Measurements from ENCODE around the gene AGRN.

Gene AGRN

DNA sequence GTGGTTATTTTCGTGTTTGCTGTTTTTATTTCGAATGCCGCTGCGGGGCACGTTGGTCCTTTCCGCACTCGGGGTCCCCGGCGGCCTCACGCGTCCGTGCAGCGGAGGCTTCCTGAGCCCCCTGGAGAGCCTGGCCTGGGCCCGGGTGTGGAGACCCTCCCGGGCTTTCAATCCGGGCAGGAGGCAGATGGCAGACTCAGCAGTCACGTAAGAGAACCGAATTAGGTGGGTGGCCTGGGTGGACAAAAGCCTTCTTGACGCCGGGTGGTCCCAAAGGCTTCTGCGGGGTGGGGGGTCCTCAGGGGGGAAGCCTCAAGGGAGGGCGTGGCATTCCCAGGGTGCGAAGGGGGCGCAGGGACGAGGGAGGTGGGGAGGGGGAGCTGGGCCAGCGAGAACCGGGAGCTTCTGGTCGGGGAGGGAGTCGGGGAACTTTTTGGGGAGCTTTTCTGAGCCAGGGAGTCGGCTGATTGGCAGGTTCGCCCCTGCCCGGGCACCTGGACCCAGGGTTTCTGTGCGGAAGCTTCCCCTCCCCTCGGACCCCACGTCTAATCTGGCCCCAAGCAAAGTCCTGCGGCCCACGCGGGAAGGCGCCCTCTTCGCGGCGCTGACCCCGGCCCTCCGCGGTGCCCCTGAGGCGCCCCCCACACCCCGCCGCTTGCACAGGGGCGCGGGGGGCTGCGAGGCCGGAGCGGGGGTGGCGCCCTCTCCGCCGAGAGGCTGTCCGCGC lies 18.7 kb upstream of the AGRN start:
- H3K18ac ChIP-seq (ENCODE audit: low read length) = peak overlapping the region; percentile 69
- peak overlapping the region; percentile 76 for H3K4me3 ChIP-seq (ENCODE audit: low read depth, low read length)
- DNase-seq = no peak

DNA sequence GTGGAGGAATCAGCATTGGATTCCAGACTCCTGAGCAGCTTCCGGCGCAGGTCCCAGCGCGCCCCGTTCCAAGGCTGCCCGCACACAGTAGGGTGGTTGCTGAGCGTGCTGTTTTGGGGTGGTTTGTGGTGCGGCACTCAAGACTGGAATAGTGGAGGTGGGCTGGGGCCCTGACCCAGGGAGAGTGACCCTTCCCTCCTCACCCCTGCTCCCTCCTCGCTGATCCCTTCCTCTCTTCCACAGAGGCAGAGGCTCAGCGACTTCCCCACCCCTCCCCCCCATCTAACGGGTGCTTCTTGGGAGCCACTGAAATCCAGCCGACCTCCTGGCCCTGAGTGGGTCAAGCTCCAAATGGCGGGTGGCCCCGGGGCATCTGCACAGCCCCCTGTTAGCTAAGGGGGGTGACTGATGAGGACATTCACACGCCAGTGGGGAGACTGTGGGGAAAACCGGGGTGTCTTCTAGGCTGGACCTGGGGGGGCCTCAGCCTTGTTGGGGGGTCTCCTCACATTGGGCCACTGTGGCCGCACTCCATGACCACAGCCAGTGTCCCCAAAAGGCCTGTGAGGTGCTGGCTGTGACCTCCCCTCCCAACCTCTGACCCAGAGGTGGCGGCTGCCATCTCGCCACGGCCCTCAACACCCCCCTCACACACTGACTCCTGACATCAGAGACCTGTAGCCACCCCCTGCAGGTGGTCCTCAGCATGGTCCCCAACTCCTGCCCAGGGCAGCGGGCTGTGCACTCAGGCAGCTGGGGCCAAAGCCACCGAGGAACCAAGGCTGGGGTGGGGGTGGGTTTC lies 16.1 kb upstream of the AGRN start:
- no peak overlapping the region for H3K14ac ChIP-seq (ENCODE audit: low read length)
- WGBS (ENCODE audit: extremely low coverage, insufficient coverage, insufficient read length) = no CpG with 5 or more reads among the region's 22 CpGs
- DNase-seq = no peak

More for the DNA sequence above, 18.7 kb upstream of the AGRN start:
- Histone ChIP-seq H3K4ac (ENCODE audit: low read depth, low read length) (peak overlapping the region; percentile 47), H3K4me1 (ENCODE audit: control insufficient read depth in 1 of 2, insufficient read depth in 2 of 2, low read length in 2 of 2) (peaks cover 39 to 51% of the 10 kb centered on the region in 2 experiments), H2BK5ac (ENCODE audit: low read depth, low read length, poor library complexity) (peak overlapping the region; percentile 18), H3K9ac (ENCODE audit: low read length) (no peak overlapping the region), H3K36me3 (ENCODE audit: control insufficient read depth in 1 of 2, insufficient read depth in 2 of 2, low read length in 2 of 2) (peaks cover 0 to 2% of the 10 kb centered on the region in 2 experiments), H2AK5ac (ENCODE audit: low read length) (peak overlapping the region; percentile 35), H3K79me2 (ENCODE audit: control insufficient read depth, insufficient read depth, low read length, poor library complexity) (peaks cover 3% of the 10 kb centered on the region), H3K79me1 (ENCODE audit: low read length) (peaks cover 33% of the 10 kb centered on the region), H2BK120ac (ENCODE audit: insufficient read depth, low read length, poor library complexity) (peak overlapping the region; percentile 64), H4K8ac (ENCODE audit: low read depth, low read length) (peak overlapping the region; percentile 95), H4K91ac (ENCODE audit: low read depth, low read length) (peak overlapping the region; percentile 95), H3K14ac (ENCODE audit: low read length) (peak overlapping the region; percentile 56), H3K4me2 (ENCODE audit: low read length) (peak overlapping the region; percentile 67), H3K9me3 (ENCODE audit: insufficient read depth, low read depth, low read length) (peaks cover 6% of the 10 kb centered on the region), H3K23ac (ENCODE audit: low read length) (no peak overlapping the region), H2AFZ (ENCODE audit: insufficient read depth, low read length, poor library complexity) (peak overlapping the region; percentile 63), H2BK12ac (ENCODE audit: low read length) (peak overlapping the region; percentile 63), H3K27ac (ENCODE audit: low read depth, low read length) (no peak overlapping the region), H4K12ac (ENCODE audit: low read depth, low read length) (peak overlapping the region; percentile 71), H3K27me3 (ENCODE audit: insufficient read depth, low read length) (peaks cover 26% of the 10 kb centered on the region)
- no CpG with 5 or more reads among the region's 58 CpGs for WGBS (ENCODE audit: extremely low coverage, insufficient coverage, insufficient read length)

DNA sequence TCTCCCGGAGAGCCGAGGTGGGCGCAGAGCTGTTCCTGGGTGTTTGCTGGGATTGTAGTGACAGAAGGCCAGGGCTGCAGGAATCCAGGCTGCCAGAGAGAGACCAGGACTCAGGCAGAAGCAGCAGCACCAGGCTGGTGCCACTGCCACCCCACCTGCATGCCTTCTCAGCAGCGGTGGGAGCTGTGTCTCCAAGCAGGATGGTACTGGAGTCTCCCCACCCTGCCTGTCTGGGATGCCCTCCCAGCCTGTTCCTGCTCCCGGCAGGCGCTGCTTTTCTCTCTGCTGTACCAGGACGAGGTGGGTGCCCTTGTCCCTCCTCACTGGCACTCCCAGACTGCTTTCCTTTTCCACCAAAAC lies 15.5 kb upstream of the AGRN start:
- Histone ChIP-seq H2BK120ac (ENCODE audit: insufficient read depth, low read length, poor library complexity) (no peak overlapping the region), H4K12ac (ENCODE audit: low read depth, low read length) (no peak overlapping the region), H3K4me2 (ENCODE audit: low read length) (no peak overlapping the region), H2BK12ac (ENCODE audit: low read length) (no peak overlapping the region), H4K8ac (ENCODE audit: low read depth, low read length) (no peak overlapping the region), H2AK5ac (ENCODE audit: low read length) (no peak overlapping the region), H2BK5ac (ENCODE audit: low read depth, low read length, poor library complexity) (no peak overlapping the region), H2AFZ (ENCODE audit: insufficient read depth, low read length, poor library complexity) (no peak overlapping the region), H3K36me3 (ENCODE audit: control insufficient read depth in 1 of 2, insufficient read depth in 2 of 2, low read length in 2 of 2) (no peaks in the 10 kb centered on the region), H3K9me3 (ENCODE audit: insufficient read depth, low read depth, low read length) (peaks cover 4% of the 10 kb centered on the region), H3K9ac (ENCODE audit: low read length) (no peak overlapping the region), H3K27ac (ENCODE audit: low read depth, low read length) (no peak overlapping the region), H3K23ac (ENCODE audit: low read length) (no peak overlapping the region), H3K14ac (ENCODE audit: low read length) (no peak overlapping the region), H3K4ac (ENCODE audit: low read depth, low read length) (no peak overlapping the region), H3K4me1 (ENCODE audit: control insufficient read depth in 1 of 2, insufficient read depth in 2 of 2, low read length in 2 of 2) (peaks cover 39 to 51% of the 10 kb centered on the region in 2 experiments), H3K79me1 (ENCODE audit: low read length) (peaks cover 31% of the 10 kb centered on the region), H3K18ac (ENCODE audit: low read length) (no peak overlapping the region), H3K27me3 (ENCODE audit: insufficient read depth, low read length) (peaks cover 4% of the 10 kb centered on the region), H4K91ac (ENCODE audit: low read depth, low read length) (no peak overlapping the region), H3K4me3 (ENCODE audit: low read depth, low read length) (peak overlapping the region; percentile 7), H3K79me2 (ENCODE audit: control insufficient read depth, insufficient read depth, low read length, poor library complexity) (peaks cover 3% of the 10 kb centered on the region)
- no peak for DNase-seq
- no CpG with 5 or more reads among the region's 7 CpGs for WGBS (ENCODE audit: extremely low coverage, insufficient coverage, insufficient read length)

More for the DNA sequence above, 16.1 kb upstream of the AGRN start:
- Histone ChIP-seq H3K27ac (ENCODE audit: low read depth, low read length) (no peak overlapping the region), H4K91ac (ENCODE audit: low read depth, low read length) (no peak overlapping the region), H2BK120ac (ENCODE audit: insufficient read depth, low read length, poor library complexity) (no peak overlapping the region), H3K9ac (ENCODE audit: low read length) (no peak overlapping the region), H3K18ac (ENCODE audit: low read length) (no peak overlapping the region), H3K4ac (ENCODE audit: low read depth, low read length) (no peak overlapping the region), H2AFZ (ENCODE audit: insufficient read depth, low read length, poor library complexity) (no peak overlapping the region), H3K36me3 (ENCODE audit: control insufficient read depth in 1 of 2, insufficient read depth in 2 of 2, low read length in 2 of 2) (no peaks in the 10 kb centered on the region), H3K27me3 (ENCODE audit: insufficient read depth, low read length) (peaks cover 10% of the 10 kb centered on the region), H3K79me1 (ENCODE audit: low read length) (peaks cover 33% of the 10 kb centered on the region), H3K4me3 (ENCODE audit: low read depth, low read length) (no peak overlapping the region), H3K79me2 (ENCODE audit: control insufficient read depth, insufficient read depth, low read length, poor library complexity) (peaks cover 3% of the 10 kb centered on the region), H4K12ac (ENCODE audit: low read depth, low read length) (no peak overlapping the region), H2BK12ac (ENCODE audit: low read length) (no peak overlapping the region), H3K4me1 (ENCODE audit: control insufficient read depth in 1 of 2, insufficient read depth in 2 of 2, low read length in 2 of 2) (peaks cover 39 to 56% of the 10 kb centered on the region in 2 experiments), H3K4me2 (ENCODE audit: low read length) (no peak overlapping the region), H2AK5ac (ENCODE audit: low read length) (peak overlapping the region; percentile 32), H3K9me3 (ENCODE audit: insufficient read depth, low read depth, low read length) (peaks cover 4% of the 10 kb centered on the region), H2BK5ac (ENCODE audit: low read depth, low read length, poor library complexity) (no peak overlapping the region), H4K8ac (ENCODE audit: low read depth, low read length) (no peak overlapping the region), H3K23ac (ENCODE audit: low read length) (no peak overlapping the region)

DNA sequence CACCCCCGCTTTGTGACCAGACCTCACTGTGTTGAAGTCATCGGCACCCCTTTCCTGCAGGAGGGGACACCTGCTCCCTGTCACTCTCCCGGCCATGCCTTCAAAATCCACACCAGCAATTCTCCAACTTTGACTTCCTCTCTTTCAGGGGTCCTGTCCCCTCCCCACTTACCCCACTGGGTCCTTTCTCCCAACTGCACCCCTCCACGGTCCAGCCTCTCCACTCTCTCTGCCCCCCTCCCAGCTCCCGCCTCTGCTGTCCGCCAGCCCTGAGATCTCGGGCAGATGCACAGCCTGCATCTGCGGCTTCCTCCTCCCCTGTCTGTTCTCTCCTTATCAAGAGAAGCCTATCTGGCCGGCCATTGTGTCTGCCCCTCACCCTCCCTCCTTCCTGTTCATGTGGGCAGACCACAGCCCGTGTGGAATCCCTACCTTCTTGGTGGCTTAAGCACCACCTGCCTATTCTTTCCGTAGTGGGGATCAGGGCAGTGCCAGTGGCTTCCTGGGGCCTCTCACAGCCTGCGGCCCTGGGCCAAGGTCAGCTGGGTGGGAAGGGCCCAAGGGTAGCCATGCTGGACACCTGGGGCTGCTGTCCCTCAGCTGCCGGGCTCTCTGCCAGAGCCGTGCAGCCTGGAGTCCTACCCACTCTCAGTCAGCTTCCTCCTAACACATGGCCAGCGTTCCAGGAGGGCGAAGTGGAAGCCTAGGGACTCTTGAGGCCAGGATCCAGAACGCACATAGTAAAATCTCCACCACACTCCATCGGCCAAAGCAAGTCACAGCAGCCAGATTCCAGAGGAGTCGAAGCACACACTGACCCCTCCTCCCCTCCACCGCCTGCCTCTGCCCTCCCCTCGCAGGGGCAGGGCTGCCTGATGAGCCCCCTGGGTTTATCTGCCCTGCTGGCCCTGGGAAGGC lies 14.9 kb upstream of the AGRN start:
- Histone ChIP-seq H3K27me3 (ENCODE audit: insufficient read depth, low read length) (no peaks in the 10 kb centered on the region), H3K9ac (ENCODE audit: low read length) (no peak overlapping the region), H2BK5ac (ENCODE audit: low read depth, low read length, poor library complexity) (no peak overlapping the region), H4K12ac (ENCODE audit: low read depth, low read length) (no peak overlapping the region), H2AK5ac (ENCODE audit: low read length) (peak overlapping the region; percentile 21), H2AFZ (ENCODE audit: insufficient read depth, low read length, poor library complexity) (no peak overlapping the region), H2BK12ac (ENCODE audit: low read length) (peak overlapping the region; percentile 58), H2BK120ac (ENCODE audit: insufficient read depth, low read length, poor library complexity) (peak overlapping the region; percentile 3), H3K4me3 (ENCODE audit: low read depth, low read length) (no peak overlapping the region), H3K4ac (ENCODE audit: low read depth, low read length) (no peak overlapping the region), H3K79me1 (ENCODE audit: low read length) (peaks cover 26% of the 10 kb centered on the region), H3K4me2 (ENCODE audit: low read length) (no peak overlapping the region), H3K18ac (ENCODE audit: low read length) (peak overlapping the region; percentile 47), H3K14ac (ENCODE audit: low read length) (peak overlapping the region; percentile 62), H3K79me2 (ENCODE audit: control insufficient read depth, insufficient read depth, low read length, poor library complexity) (peaks cover 3% of the 10 kb centered on the region), H3K4me1 (ENCODE audit: control insufficient read depth in 1 of 2, insufficient read depth in 2 of 2, low read length in 2 of 2) (peaks cover 36 to 49% of the 10 kb centered on the region in 2 experiments), H4K8ac (ENCODE audit: low read depth, low read length) (peak overlapping the region; percentile 12), H3K9me3 (ENCODE audit: insufficient read depth, low read depth, low read length) (peaks cover 4% of the 10 kb centered on the region), H3K36me3 (ENCODE audit: control insufficient read depth in 1 of 2, insufficient read depth in 2 of 2, low read length in 2 of 2) (no peaks in the 10 kb centered on the region), H3K23ac (ENCODE audit: low read length) (no peak overlapping the region), H3K27ac (ENCODE audit: low read depth, low read length) (peak overlapping the region; percentile 18), H4K91ac (ENCODE audit: low read depth, low read length) (peak overlapping the region; percentile 59)
- no CpG with 5 or more reads among the region's 21 CpGs for WGBS (ENCODE audit: extremely low coverage, insufficient coverage, insufficient read length)
- DNase-seq = peak in 1 of 2 donors; percentile 53

Measured in trophoblast cell (in vitro differentiated cells and primary cell).